ENCODE data around the gene ASTN2.

- TF ChIP-seq ZNF274 (IDR thresholded peaks at IDR 0.05; ENCODE audit: low read depth, low read length): no peak
- TF ChIP-seq YY1 (IDR thresholded peaks at IDR 0.05; ENCODE audit: insufficient read depth, insufficient read length): no peak
- no peak for TF ChIP-seq SUZ12 (IDR thresholded peaks at IDR 0.05; ENCODE audit: extremely low read depth, insufficient read depth, insufficient read length)
Measured at GRCh38 chr9:117354997-117355396, 59.9 kb downstream of the ASTN2 start.

All from NT2/D1 (cell line).